OCI-LY1 (cell line): Measurements from ENCODE around the gene TGFB2.

Source experiments
- CTCF ChIP-seq: fragments of 200-600 bp; sonication (generic), shearing (Covaris generic); IDR thresholded peaks from 2 replicates; pipeline ENCODE4 v1.5.1; 2017; ENCODE audit warnings: mild to moderate bottlenecking, antibody characterized with exemption, low read length, moderate library complexity, mixed read lengths
- EZH2 ChIP-seq: fragments of 200-600 bp; sonication (generic), shearing (Covaris generic); IDR thresholded peaks from 2 replicates; pipeline ENCODE4 v1.8.0; 2017; ENCODE audit warnings: borderline replicate concordance, mixed run types, mild to moderate bottlenecking, antibody characterized with exemption, low read length, moderate library complexity, mixed read lengths

GRCh38 chr1:218464871-218465270 lies 119.7 kb downstream of the TGFB2 start:
- TF ChIP-seq CTCF (no peak), EZH2 (no peak)
